OCI-LY7 (cell line): ENCODE results near the gene BTNL8.

ENCODE experiments used
- EZH2phosphoT487 ChIP-seq: fragments of 200-600 bp; sonication (generic); IDR thresholded peaks from 2 replicates; pipeline ENCODE4 v1.6.1; 2018; ENCODE audit warnings: low read depth, borderline replicate concordance, mild to moderate bottlenecking, mixed run types, antibody characterized with exemption, low read length, moderate library complexity, mixed read lengths
- TF ChIP-seq, protein P1 (sequence below): fragments of 200-600 bp; sonication (generic); conservative IDR thresholded peaks from 2 replicates; pipeline ENCODE4 v1.5.1; 2014; ENCODE audit warnings: mild to moderate bottlenecking, antibody characterized with exemption, low read length, moderate library complexity, mixed read lengths

DNA sequence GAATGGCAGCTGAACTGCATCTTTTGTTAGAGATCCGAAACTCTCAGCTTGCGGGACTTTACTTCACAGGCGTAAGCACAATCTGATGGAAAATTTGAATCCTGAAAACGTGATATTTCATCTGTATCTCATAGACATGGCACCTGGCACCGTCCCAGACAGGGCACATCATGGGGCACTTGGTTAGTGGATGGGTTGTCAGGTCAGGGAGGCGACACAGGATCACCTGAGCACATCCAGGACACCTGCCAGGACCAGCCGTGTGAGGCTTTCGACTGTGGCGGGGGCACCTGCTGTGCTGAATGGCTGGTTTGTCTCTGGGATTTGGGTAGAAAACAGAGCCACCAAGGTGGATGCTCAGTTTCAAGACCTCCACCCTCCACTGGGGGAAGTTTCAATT lies 26.5 kb upstream of the BTNL8 start:
- TF ChIP-seq, protein P1, sequence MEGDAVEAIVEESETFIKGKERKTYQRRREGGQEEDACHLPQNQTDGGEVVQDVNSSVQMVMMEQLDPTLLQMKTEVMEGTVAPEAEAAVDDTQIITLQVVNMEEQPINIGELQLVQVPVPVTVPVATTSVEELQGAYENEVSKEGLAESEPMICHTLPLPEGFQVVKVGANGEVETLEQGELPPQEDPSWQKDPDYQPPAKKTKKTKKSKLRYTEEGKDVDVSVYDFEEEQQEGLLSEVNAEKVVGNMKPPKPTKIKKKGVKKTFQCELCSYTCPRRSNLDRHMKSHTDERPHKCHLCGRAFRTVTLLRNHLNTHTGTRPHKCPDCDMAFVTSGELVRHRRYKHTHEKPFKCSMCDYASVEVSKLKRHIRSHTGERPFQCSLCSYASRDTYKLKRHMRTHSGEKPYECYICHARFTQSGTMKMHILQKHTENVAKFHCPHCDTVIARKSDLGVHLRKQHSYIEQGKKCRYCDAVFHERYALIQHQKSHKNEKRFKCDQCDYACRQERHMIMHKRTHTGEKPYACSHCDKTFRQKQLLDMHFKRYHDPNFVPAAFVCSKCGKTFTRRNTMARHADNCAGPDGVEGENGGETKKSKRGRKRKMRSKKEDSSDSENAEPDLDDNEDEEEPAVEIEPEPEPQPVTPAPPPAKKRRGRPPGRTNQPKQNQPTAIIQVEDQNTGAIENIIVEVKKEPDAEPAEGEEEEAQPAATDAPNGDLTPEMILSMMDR = no peak
- TF ChIP-seq EZH2phosphoT487 = no peak
